Measurements from ENCODE around the gene ATOX1.

GRCh38 chr5:151799407-151799806 is 41.0 kb upstream of the ATOX1 start:
- TF ChIP-seq GABPA (IDR thresholded peaks at IDR 0.05; ENCODE audit: low read depth) (no peak), SIN3A (IDR thresholded peaks at IDR 0.05; ENCODE audit: borderline replicate concordance, low read depth, low read length) (no peak), MAX (IDR thresholded peaks at IDR 0.05; ENCODE audit: low read depth) (no peak), JUND (IDR thresholded peaks at IDR 0.05) (no peak), NRF1 (IDR thresholded peaks at IDR 0.05; ENCODE audit: low read depth, low read length) (no peak), GATA2 (CRISPR knock-in tag; IDR thresholded peaks at IDR 0.05) (no peak)
- TF ChIP-seq, protein P1, sequence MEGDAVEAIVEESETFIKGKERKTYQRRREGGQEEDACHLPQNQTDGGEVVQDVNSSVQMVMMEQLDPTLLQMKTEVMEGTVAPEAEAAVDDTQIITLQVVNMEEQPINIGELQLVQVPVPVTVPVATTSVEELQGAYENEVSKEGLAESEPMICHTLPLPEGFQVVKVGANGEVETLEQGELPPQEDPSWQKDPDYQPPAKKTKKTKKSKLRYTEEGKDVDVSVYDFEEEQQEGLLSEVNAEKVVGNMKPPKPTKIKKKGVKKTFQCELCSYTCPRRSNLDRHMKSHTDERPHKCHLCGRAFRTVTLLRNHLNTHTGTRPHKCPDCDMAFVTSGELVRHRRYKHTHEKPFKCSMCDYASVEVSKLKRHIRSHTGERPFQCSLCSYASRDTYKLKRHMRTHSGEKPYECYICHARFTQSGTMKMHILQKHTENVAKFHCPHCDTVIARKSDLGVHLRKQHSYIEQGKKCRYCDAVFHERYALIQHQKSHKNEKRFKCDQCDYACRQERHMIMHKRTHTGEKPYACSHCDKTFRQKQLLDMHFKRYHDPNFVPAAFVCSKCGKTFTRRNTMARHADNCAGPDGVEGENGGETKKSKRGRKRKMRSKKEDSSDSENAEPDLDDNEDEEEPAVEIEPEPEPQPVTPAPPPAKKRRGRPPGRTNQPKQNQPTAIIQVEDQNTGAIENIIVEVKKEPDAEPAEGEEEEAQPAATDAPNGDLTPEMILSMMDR (IDR thresholded peaks at IDR 0.05) = no peak

Measured in SK-N-SH (cell line).